GM18909 (cell line): ENCODE data around the gene MED25.
A peak's percentile ranks its signal among the peaks of the same experiment; 100 is the strongest.

Source experiments
- ATAC-seq: cut with Tn5 transposase; IDR thresholded peaks from one replicate; pipeline ENCODE4 v1.9.1; 2021; ENCODE audit warnings: mild to moderate bottlenecking; ENCODE audit not compliant: unreplicated experiment, poor library complexity

MED25 gene

DNA sequence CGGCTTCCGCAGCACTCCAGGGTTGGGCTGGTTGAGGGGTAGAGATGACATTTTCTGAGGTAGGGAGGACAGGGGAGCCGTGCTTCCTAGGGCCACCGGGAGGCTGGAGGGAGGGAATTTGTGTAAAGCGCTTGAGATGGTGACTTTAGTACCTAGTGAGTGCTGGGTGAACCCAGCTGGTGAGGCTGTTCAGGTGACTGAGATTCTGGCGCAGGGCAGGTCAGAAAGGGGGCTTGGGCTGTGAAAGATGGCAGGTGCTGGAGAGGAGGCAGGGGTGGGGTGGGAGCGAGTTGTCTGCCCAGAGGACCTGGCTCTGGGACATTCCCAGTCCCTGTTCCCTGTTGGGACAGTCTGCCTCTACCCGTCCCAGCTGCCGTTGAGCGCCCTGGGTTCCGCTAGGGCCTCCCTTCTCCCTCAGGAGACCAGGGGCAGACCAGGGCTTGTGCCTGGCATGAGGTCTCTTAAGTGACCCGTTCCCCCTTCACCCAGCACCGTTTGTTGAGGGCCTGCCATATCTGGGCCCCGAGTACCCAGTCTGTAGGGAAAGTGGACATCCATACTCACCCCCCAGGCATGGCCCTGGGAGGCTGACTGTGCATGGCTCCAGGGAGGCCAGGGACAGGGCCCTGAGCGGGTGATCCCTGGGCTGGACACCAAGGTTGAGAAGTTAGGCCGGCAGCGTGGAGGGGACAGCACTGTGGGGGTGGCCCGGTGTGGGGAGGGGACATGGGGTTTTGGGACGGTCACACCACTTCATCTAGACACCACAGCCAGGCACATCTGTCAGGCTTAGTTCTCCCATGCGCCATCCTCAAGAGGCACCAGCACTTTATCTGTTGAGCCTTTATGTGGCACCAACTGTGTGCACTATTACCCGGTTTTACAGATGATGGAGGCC lies 37.8 kb downstream of the MED25 start:
- ATAC-seq: no peak

DNA sequence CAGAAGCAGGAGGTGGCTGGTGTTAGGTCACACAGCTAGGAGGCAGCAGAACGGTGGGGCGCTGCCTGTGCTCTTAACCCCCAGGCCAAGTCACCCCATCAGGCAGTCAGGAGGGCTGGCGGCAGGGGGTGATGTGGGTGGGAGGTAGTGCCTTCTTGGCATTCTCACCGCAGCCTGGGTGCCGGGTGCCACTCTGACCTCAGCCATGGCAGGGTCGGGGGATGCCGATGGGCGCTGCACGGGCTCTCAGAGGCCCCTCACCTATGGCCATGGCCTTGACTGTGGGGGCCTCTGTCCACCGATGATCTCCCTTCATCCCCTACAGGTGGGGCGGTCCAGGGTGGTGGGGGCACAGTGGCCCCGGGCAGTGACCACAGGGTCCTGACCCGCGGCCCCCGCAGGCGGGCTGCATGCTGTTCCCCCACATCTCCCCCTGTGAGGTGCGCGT lies 38.5 kb downstream of the MED25 start:
- no peak for ATAC-seq

GRCh38 chr19:49857061-49857837 lies 39.2 kb downstream of the MED25 start:
- no peak for ATAC-seq

- no peak for ATAC-seq
These were observed 39.7 kb downstream of the MED25 start for GRCh38 chr19:49857838-49858087.

- no peak for ATAC-seq
These were observed 40.2 kb downstream of the MED25 start for GRCh38 chr19:49858088-49858985.

- ATAC-seq: no peak
These were observed 41.7 kb downstream of the MED25 start for GRCh38 chr19:49859682-49860335.

DNA sequence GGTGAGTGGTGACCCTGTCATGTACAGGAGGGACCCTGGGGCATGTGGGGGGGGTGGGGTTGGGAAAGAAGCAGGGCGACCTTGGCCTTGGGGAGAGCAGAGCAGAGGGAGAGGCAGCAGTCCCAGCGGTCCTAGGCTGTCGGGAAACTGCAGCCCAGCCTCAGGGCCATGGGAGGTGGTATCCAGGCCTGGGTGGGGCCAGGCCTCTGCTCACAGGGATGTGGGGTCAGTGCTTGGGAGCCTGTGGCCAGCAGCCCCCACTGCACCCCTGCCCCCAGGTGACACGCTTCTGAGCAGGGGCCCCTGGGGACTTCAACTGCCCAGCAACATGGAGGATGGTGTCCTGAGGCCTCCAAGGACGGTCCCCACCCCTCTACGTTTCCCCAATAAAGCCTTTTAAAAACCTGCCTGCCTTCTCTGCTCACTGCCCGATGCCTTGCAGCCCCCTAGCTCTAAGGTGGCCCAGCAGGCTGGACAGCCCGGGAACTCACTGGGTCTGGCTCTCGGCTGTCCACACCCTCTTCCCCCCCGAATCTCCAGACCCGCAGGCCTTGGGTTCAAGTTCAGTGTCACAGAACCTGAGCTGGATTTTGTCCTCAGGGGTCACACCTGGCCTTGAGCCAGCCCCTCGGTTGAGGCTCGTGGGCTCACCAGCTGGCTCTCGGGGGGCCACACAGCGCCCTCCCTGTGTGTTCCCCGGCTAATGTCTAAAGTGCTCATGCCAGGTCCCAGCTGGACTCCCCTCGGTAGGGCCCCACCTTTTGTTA lies 42.4 kb downstream of the MED25 start:
- no peak for ATAC-seq

- ATAC-seq: no peak
These were observed 43.0 kb downstream of the MED25 start for GRCh38 chr19:49861107-49861506.

GRCh38 chr19:49861541-49862378 lies 43.7 kb downstream of the MED25 start:
- ATAC-seq: no peak

DNA sequence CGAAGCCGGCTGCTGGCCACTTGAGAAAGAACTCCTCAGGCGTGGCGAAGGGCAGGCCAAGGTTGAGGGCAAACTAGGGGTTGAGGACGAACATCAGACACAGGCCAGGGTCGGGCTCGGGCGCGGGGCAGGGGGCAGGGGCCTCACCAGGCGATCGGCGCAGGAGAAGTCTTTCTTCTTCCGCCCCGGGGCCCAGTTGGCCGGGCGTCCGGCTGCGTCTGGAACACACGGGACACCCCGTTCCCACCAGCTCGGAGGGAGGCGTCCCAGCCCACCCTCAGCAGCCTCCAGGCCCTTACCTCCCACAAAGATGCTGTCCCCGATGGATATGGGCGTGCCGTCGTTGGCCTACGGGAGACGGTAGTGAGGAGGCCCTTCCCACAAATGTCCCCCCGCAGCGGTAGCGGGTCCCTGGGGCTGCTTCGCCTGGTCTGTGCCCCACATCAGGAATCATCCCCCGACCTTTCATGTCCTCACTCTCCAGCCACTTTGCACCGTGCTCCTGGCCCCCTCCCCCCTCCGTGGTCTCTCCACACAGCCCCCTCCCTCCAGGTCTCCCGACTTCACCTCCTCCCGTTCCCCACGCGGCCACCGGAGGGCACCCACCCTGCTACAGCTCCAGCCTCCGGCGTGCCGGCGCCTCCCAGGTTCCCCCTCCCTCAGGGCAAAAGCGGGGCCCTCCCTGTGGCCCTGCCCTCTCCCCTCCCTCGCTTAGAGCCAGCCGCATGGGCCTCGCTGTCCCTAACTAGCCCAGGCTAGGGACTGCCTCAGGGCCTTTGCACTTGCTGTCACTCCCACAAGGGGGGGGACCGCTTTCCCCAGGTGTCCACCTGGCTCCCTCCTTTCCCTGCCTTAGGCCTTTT lies 44.5 kb downstream of the MED25 start:
- no peak for ATAC-seq

DNA sequence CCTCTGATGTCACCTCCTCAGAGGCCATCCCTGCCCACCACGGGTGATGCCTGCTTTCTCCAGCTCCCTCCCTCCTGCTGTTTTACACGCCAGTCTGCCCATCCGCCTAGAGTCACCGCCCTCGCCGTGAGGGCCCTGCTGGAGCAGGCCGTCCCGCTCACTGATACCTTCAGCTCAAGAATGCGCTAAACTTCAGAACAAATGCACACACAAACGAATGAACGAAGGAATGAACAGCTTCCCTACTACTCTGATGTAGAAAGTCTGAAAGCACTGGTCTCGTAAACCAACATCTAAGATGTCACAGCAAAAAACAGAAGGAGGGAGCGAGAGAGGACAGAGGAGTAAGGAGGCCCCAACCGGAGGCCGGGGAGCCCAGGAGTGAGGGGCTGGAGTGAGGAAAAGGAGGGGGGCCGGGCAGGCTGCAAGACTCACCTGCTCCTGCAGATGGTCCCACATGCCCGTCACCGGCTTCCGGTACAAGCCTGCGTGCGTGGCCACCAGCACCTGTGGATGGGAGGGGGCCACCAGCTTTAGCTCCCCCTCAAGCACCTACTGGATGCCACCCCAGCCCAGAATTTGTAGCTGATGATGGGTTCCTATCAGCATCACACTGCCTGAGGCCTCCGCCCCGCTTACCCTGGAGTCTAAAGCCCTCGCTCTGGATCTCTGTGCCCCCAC lies 45.3 kb downstream of the MED25 start:
- ATAC-seq: no peak

GRCh38 chr19:49863935-49864320 lies 45.8 kb downstream of the MED25 start:
- ATAC-seq: no peak

GRCh38 chr19:49864890-49865289 lies 46.8 kb downstream of the MED25 start:
- ATAC-seq: no peak

DNA sequence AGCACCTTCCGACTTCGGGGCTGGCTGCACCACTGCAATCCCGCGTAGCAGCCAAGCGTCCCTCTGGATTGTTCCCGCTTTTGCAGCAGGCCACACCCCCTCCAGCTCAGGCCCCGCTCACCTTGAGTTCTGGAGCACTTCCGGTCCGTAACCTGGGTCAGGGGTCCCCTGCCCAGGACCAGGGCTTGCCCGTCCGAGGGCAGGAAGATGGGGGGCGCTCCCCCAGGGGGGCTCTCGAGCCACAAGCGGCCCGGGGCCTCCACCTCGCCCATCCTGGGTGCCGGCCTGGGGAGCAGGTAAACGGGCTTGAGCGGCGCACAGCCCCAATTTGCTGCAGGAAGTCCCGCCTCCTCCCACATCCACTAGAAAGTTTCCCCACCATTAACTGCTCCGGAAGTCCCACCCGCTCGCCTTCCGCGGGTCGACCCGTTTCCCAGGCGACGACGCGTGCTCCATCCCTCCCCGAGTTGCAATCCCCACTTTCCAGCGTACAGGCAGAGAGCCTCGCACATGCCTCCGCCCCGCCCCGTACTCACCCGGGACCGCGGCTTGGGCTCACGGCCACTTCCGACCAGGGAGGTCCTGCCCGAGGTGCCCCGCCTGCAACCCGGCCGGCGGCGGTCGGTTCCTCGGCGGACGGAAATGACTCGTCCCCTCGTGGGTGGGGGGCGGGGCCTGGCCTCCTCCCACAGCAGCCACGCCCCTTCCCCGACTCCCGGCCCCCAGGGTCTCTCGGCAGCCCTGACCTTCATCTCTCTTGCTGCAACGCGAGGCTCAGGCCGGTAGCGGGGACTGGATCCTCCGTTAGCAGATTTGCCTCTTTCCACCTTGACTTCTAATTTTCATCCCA lies 49.1 kb downstream of the MED25 start, which contains the start of gene PNKP:
Gene PNKP, minus strand, starts transcription at position 644 of the 850 bp plus-strand sequence. Its CDS starts 372 bp downstream, at position 272.
- ATAC-seq: peak; percentile 43

GRCh38 chr19:49869009-49869483 lies 51.0 kb downstream of the MED25 start:
- no peak for ATAC-seq
